HL-60 (cell line): ENCODE results near the gene FTO.

Experiments used
- DNase-seq, 2 experiments: peaks; one replicate each; pipeline ENCODE4 v3.0.0-alpha.2; 2010 to 2020; ENCODE audit warnings: low read depth in 1 of 2, low spot score in 1 of 2
- H3K27ac ChIP-seq: fragments of 250-450 bp; sonication (Bioruptor Pico); replicated peaks from 2 replicates; pipeline ENCODE4 v1.5.1; 2020; ENCODE audit warnings: mild to moderate bottlenecking, moderate library complexity
- H3K27me3 ChIP-seq: fragments of 250-450 bp; sonication (Bioruptor Pico); 2 replicates; pipeline ENCODE4 v1.5.1; 2021; ENCODE audit warnings: mild to moderate bottlenecking, moderate library complexity; ENCODE audit not compliant: insufficient read depth, poor library complexity, severe bottlenecking
- H3K4me3 ChIP-seq: replicated peaks from 2 replicates; pipeline ENCODE4 v1.5.1; 2011; ENCODE audit warnings: mild to moderate bottlenecking, control low read depth, low read length; ENCODE audit not compliant: insufficient read depth
- CTCF ChIP-seq: IDR thresholded peaks from one replicate; pipeline ENCODE4 v1.5.1; 2011; ENCODE audit warnings: low read length, control low read depth, inconsistent platforms; ENCODE audit not compliant: insufficient read depth
- GABPA ChIP-seq: IDR thresholded peaks from 2 replicates; pipeline ENCODE4 v1.6.1; 2012; ENCODE audit warnings: low read depth
- POLR2AphosphoS5 ChIP-seq: IDR thresholded peaks from 2 replicates; pipeline ENCODE4 v1.6.1; 2012; ENCODE audit warnings: low read depth
- REST ChIP-seq: IDR thresholded peaks from 2 replicates; pipeline ENCODE4 v1.6.1; 2012; ENCODE audit warnings: low read depth; ENCODE audit not compliant: insufficient replicate concordance
- SPI1 ChIP-seq: IDR thresholded peaks from 2 replicates; pipeline ENCODE4 v1.6.1; 2012; ENCODE audit warnings: low read depth, mild to moderate bottlenecking, borderline replicate concordance

The FTO gene

DNA sequence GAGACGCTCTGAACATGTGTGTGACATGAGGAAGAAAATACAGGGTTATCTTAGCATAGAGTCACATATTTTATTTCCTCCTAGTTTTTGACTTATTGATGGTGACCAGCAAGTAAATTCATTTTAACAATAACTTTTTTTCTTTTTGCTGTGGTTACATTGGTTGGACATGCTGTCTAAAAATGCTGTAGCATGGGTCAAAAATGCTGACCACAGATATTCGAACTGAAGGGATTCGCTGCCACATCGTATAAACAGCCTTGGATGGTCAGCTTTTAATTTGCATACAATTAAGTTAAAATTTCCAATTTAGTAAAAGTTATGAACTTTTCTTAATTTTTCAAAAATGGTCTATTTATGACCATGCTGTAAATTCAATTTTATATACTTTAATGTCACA is 30.8 kb upstream of the FTO start:
- no peaks in the 10 kb centered on the region for H3K27me3 ChIP-seq
- no peak overlapping the region for H3K4me3 ChIP-seq
- no peak overlapping the region for H3K27ac ChIP-seq
- TF ChIP-seq GABPA, result no peak
- no peak for TF ChIP-seq CTCF
- TF ChIP-seq SPI1, result no peak
- TF ChIP-seq REST, result no peak
- TF ChIP-seq POLR2AphosphoS5, result no peak
- DNase-seq, result no peak

DNA sequence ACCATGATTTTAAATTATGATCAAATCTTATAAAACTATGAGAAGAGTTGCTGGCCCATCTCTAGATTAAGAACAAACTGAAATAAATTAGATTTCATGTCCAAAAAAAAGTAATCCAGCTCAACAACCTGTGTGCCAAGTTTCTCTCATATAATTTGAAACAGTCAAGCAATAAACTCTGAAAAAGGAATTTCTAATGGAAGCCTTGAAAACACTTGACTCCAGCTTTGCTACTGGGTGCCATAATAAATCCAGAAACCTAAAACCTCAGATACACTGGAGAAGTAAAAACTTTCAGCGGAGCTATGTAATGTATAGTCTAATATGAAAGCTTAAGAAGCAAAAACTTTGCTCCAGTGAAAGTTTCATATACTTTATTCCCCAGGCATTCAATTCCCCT is 25.8 kb upstream of the FTO start:
- H3K27ac ChIP-seq, result no peak overlapping the region
- TF ChIP-seq GABPA, result no peak
- no peak for TF ChIP-seq REST
- TF ChIP-seq CTCF, result no peak
- no peak for TF ChIP-seq SPI1
- TF ChIP-seq POLR2AphosphoS5, result no peak
- DNase-seq, result no peak
- H3K27me3 ChIP-seq, result no peaks in the 10 kb centered on the region
- H3K4me3 ChIP-seq, result no peak overlapping the region

- Histone ChIP-seq H3K4me3 (no peak overlapping the region), H3K27me3 (no peaks in the 10 kb centered on the region), H3K27ac (no peak overlapping the region)
- TF ChIP-seq REST (no peak), SPI1 (no peak), POLR2AphosphoS5 (no peak)
- no peak for DNase-seq
These were observed 25.1 kb upstream of the FTO start for GRCh38 chr16:53678756-53679343.

DNA sequence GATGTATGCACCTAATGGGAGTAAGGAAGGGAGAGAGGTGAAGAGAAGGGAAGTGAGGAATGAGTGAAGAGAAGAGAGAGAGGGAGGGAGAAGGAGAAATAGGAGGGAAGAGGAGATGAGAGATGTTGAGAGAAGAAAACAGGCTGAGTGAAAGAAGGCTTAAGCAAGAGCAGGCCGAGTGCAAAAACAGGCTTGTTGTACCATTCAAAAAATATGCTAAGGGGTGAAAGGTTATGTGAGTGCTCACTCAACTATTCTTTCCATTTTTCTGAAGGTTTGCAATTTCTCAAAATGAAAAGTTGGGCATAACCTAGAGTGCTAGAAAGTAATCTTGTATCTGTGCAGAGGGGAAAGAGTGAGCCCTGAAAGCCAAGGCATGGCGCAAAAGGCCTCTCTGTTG is 23.2 kb upstream of the FTO start:
- Histone ChIP-seq H3K4me3 (no peak overlapping the region), H3K27ac (no peak overlapping the region), H3K27me3 (no peaks in the 10 kb centered on the region)
- no peak for DNase-seq
- TF ChIP-seq CTCF, result no peak
- TF ChIP-seq REST, result no peak
- TF ChIP-seq SPI1, result no peak
- no peak for TF ChIP-seq POLR2AphosphoS5
- TF ChIP-seq GABPA, result no peak
